ENCODE measurements around the gene GPM6B.

Gene GPM6B

DNA sequence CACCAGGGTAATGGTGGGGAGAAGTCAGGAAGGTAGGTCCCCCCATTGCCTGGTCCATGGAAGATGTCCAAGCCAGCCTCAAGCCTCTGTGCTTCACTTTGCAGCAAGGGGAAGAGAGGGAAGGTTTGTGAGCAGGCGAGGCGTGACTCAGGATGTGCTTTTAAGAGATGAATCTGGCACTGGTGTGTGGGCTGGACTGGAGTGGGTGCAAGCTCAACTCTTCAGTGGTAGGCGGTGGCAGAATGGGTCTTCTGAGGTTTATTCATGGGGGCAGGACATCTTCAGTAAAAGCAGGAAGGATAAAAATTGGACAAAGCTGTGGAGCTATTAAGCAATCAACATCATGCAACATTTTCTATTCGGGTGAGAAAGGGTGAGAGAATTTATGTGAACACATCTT, 19.4 kb downstream of the GPM6B start:
- no peak overlapping the region for H3K27ac Mint-ChIP-seq
- peaks cover 4% of the 10 kb centered on the region for H3K27me3 Mint-ChIP-seq
- no peaks in the 10 kb centered on the region for H3K36me3 Mint-ChIP-seq
- CTCF ChIA-PET, result no interaction called here
- no peaks in the 10 kb centered on the region for H3K9me3 Mint-ChIP-seq
- no peak for DNase-seq
- no peaks in the 10 kb centered on the region for H3K4me1 Mint-ChIP-seq
- no peak overlapping the region for H3K4me3 Mint-ChIP-seq

DNA sequence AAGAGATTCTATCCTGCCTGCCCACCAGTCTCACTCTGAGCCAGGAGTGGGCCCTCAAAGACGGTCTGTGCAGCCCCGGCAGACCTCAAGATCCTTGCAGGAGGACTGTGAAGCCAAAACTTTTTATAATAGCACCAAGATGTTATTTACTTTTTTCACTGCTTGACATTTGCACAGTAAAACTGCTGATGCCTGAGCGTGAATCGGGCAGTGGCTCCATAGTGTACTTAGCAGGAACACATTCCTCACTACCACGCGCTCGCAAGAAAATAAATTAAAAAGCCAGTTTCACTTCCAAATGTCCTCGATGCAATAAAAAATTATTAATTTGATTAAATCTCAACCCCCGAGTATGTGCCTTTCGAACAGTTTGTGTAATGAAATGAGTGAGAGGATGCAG, 22.5 kb downstream of the GPM6B start:
- H3K36me3 Mint-ChIP-seq, result no peaks in the 10 kb centered on the region
- no peaks in the 10 kb centered on the region for H3K9me3 Mint-ChIP-seq
- CTCF ChIA-PET, result no interaction called here
- H3K27me3 Mint-ChIP-seq, result peaks cover 4% of the 10 kb centered on the region
- H3K27ac Mint-ChIP-seq, result no peak overlapping the region
- DNase-seq, result no peak
- H3K4me1 Mint-ChIP-seq, result no peaks in the 10 kb centered on the region
- H3K4me3 Mint-ChIP-seq, result no peak overlapping the region

DNA sequence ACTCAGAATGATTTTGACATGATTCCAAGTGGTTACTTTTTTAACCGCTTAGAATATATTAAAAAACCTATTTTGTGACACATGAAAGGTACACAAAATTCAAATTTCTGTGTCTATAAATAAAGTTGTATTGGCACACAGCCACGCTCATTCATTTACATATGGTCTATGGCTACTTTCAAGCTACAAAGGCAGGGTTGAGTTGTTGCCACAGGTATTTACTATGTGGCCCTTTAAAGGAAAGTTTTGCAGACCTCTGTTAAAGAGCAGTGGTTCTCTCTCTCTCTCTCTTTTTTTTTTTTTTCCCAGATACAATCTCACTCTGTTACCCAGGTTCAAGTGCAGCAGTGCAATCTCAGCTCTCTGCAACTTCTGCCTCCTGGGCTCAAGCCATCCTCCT, 23.0 kb downstream of the GPM6B start:
- Mint-ChIP-seq H3K4me3 (no peak overlapping the region), H3K9me3 (no peaks in the 10 kb centered on the region), H3K27ac (no peak overlapping the region), H3K4me1 (no peaks in the 10 kb centered on the region), H3K36me3 (no peaks in the 10 kb centered on the region), H3K27me3 (peaks cover 4% of the 10 kb centered on the region)
- no peak for DNase-seq
- CTCF ChIA-PET, result no interaction called here

DNA sequence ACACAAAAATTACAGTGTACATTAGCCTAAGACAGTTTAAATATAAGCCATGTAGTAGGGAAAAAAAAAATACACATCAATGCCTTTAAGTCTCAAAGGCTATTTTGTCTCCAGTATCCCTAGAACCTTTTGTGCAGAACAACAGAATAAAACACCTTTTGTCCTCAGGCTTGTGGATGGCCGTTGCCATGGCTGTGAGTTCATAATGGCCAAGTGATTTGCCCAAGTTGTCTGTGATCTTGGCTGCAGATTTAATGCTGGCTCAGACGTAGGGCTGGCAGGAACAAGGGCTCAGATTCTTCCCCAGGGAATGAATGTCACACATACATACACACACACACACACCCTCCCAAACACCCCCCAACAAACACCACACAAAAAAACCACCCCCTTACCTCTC, 25.3 kb downstream of the GPM6B start:
- no peak for DNase-seq
- H3K27me3 Mint-ChIP-seq, result peaks cover 4% of the 10 kb centered on the region
- no peaks in the 10 kb centered on the region for H3K4me1 Mint-ChIP-seq
- H3K9me3 Mint-ChIP-seq, result no peaks in the 10 kb centered on the region
- H3K27ac Mint-ChIP-seq, result no peak overlapping the region
- H3K4me3 Mint-ChIP-seq, result no peak overlapping the region
- CTCF ChIA-PET, result no interaction called here
- H3K36me3 Mint-ChIP-seq, result no peaks in the 10 kb centered on the region

DNA sequence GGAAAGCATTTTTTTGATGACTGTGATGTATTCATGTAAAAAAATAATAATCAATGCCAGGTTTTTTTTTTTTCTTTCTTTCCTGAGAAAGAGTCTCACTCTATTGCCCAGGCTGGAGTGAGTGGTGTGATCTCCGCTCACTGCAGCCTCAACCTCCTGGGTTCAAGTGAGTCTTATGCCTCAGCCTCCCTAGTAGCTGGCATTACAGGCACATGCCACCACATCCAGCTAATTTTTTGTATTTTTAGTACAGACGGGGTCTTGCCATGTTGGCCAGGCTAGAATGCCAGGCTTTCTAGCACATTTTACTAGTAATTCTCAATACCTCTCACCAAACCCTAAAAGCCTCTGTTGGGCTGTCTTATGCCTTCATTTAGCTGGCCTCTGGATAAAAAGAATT, 25.7 kb downstream of the GPM6B start:
- Mint-ChIP-seq H3K4me1 (no peaks in the 10 kb centered on the region), H3K36me3 (no peaks in the 10 kb centered on the region), H3K27me3 (peaks cover 4% of the 10 kb centered on the region), H3K27ac (no peak overlapping the region), H3K9me3 (no peaks in the 10 kb centered on the region), H3K4me3 (no peak overlapping the region)
- DNase-seq, result no peak
- CTCF ChIA-PET, result interaction anchor here (0.6 kb wide), 1 partner anchor 687 kb away, joined by 3 read pairs; no protein-coding TSS in a partner anchor

DNA sequence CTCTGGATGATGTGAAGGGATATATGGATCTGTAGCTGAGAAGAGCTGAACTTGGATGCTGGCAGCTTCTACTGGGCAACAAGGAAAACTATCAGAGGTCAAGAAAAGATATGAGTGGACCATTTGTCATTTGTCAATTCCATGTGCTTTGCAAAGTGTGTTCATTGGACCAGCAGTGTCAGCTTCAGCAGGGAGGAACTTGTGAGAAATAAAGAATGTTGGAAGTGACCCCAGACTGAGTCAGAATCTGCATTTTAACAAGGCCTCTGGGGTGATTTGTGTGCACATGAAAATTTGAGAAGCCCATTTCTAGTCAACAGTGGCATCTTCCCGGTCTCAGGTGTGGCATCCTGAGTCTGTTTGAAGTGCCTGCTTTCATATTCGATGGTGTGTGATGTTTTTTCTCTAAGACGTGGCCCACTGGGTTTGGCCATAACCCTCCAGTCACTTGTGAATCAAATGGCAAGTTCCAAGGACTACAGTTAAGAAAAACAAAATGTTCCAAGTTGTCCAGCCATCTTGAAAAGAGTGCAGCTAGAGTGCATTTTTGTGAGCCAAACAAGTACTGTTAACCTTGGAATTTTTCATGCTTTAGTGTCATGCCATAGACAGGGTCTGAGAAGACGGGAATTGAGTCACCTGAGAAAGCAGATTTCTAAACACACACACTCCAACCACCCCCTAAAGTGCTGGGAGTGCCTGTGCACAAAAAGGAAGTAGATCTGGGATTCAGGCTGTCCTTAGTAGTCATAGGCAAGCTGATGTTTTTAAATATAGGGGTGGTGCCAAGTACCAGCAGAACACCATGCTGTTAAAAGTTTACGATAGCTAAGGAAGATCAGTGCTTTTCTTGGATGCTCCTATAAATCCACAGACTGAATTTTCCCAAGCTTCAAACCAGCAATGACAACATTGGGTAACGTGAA, 26.4 kb downstream of the GPM6B start:
- Mint-ChIP-seq H3K9me3 (no peaks in the 10 kb centered on the region), H3K4me1 (no peaks in the 10 kb centered on the region), H3K36me3 (no peaks in the 10 kb centered on the region), H3K27me3 (peaks cover 4% of the 10 kb centered on the region), H3K4me3 (no peak overlapping the region), H3K27ac (no peak overlapping the region)
- DNase-seq, result no peak
- CTCF ChIA-PET, result interaction anchor here (0.6 kb wide), 1 partner anchor 687 kb away, joined by 3 read pairs; no protein-coding TSS in a partner anchor

DNA sequence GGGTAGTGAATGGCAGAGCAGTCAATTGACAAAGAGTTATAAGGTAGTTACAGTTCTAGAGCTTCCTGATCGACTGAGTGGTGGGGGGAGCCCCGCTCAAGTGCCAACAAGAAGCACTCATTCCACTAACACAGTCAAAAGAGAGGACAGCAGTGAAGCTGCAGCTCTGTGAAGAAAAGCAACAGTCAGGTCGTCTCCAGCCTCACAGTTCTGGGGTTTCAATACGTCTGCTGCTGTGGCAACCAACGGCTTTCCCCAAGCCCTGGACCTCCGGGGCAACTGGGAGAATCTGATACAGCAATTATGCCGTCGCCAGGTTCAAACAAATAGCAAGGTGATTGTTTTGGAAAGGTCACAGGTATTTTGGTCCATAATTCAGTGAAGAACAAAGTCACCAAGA, 30.8 kb downstream of the GPM6B start:
- H3K27ac Mint-ChIP-seq, result no peak overlapping the region
- no peaks in the 10 kb centered on the region for H3K36me3 Mint-ChIP-seq
- no peaks in the 10 kb centered on the region for H3K4me1 Mint-ChIP-seq
- no peak overlapping the region for H3K4me3 Mint-ChIP-seq
- H3K9me3 Mint-ChIP-seq, result no peaks in the 10 kb centered on the region
- CTCF ChIA-PET, result no interaction called here
- no peak for DNase-seq
- no peaks in the 10 kb centered on the region for H3K27me3 Mint-ChIP-seq

DNA sequence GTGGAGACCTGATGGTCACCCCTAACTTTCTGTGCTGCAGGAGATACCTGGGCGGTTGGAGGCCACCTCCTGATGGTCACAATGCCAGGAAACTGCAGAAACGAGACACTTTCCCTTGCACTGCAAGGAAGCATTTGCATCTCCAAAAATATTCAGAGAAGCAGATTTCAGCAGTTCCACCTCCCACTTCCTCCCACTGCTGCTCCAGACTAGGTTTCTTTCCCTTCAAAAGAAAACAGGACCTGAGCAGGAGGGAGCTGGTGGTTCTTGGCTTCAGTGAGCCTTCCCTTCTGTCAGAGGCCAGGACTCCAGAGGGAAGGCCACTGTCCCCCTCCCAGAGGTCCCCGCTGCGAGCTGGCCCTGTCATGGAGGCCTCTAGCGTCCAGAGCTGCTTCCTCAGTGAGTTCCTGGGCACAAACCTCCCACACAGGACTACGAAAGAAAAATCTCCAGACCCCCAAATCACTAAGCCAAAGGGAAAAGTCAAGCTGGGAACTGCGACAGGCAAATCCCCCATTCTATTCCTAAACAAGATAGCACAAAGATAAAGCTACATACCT, 35.9 kb downstream of the GPM6B start:
- CTCF ChIA-PET, result no interaction called here
- no peak overlapping the region for H3K27ac Mint-ChIP-seq
- no peaks in the 10 kb centered on the region for H3K9me3 Mint-ChIP-seq
- H3K36me3 Mint-ChIP-seq, result peaks cover 2% of the 10 kb centered on the region
- H3K27me3 Mint-ChIP-seq, result no peaks in the 10 kb centered on the region
- DNase-seq, result no peak
- H3K4me1 Mint-ChIP-seq, result no peaks in the 10 kb centered on the region
- no peak overlapping the region for H3K4me3 Mint-ChIP-seq

DNA sequence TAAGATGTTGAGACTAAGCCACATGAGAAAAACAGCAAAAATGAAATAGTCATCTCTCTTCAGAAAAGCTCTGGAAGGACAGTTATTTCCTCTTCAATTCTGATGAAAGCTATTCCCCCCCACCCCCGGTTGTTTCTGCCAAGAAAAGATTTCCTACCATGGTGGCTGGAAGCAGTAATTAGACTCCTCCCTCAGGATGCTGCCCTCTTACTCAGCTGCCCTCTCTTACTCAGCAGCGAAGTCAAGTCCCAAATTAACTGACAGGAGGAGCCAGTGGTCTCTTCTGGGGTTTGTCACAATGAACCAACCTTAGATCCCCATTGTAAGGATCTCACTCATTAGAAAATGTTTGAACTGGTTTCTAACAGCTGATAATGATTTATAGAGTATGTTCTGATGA, 38.0 kb downstream of the GPM6B start:
- CTCF ChIA-PET, result no interaction called here
- no peak for DNase-seq
- Mint-ChIP-seq H3K9me3 (no peaks in the 10 kb centered on the region), H3K4me3 (no peak overlapping the region), H3K4me1 (no peaks in the 10 kb centered on the region), H3K27ac (no peak overlapping the region), H3K36me3 (peaks cover 13% of the 10 kb centered on the region), H3K27me3 (no peaks in the 10 kb centered on the region)

DNA sequence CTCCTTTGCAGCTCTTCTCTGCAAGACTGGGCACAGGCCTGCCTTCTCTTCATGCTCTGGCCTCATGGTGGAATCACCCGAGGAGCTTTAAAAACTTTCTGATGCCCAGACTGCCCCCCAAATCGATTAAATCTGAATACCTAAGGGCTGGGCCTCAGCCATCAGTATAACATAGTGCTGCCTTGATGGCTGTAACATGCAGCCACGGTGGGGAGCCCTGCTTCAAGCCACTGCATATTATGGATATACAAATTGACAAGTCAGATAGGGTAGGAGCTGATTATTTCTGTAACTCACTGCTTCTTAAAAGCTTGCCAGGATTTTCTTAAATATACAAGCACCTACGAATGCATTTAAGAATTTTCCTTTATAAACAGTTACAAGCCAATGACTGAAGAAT, 40.5 kb downstream of the GPM6B start:
- H3K36me3 Mint-ChIP-seq, result peaks cover 18% of the 10 kb centered on the region
- no peaks in the 10 kb centered on the region for H3K27me3 Mint-ChIP-seq
- H3K27ac Mint-ChIP-seq, result no peak overlapping the region
- CTCF ChIA-PET, result interaction anchor here (0.8 kb wide), 1 partner anchor 13 kb away, joined by 3 read pairs; no protein-coding TSS in a partner anchor
- no peak overlapping the region for H3K4me3 Mint-ChIP-seq
- no peaks in the 10 kb centered on the region for H3K4me1 Mint-ChIP-seq
- DNase-seq, result no peak
- no peaks in the 10 kb centered on the region for H3K9me3 Mint-ChIP-seq

DNA sequence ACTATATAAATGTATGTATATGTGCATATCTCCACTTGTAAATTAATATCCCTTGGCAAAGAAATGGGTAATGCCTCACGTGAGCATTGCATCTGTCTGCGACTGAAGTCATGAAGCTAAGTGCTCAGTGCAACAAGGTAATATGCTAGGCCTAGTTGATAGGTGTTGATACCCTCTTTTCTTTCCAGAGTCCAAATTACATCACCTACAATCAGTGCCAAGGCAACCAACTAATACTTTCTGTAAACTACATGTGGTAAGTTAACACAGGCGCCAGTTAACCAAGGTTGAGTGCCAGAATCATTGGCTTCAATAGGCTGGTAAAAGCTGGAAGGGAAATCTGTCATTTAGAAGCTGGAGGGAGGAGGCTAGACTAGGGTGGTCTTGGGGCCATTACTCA, 41.1 kb downstream of the GPM6B start:
- Mint-ChIP-seq H3K4me3 (no peak overlapping the region), H3K27ac (no peak overlapping the region), H3K27me3 (no peaks in the 10 kb centered on the region), H3K9me3 (no peaks in the 10 kb centered on the region), H3K4me1 (no peaks in the 10 kb centered on the region), H3K36me3 (peaks cover 18% of the 10 kb centered on the region)
- DNase-seq, result no peak
- CTCF ChIA-PET, result no interaction called here

DNA sequence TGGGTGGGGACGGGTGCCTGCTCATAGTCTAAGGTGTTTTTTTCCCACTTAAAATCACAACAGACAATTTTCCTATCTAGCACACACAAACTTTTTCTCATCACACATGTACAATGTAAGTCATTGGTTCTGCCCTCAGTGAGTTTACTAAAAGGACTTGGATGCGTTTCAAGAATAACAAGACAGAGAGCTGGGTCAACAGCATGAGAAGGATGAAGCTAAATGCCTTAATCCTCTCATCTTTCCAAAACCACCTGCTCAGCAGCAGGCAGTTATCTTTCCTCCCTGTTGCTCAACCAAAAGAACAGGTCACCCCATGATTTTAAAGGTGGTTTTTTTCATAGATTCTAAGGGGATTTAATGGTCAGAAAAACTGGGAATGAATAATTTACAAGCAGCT, 42.2 kb downstream of the GPM6B start:
- no peaks in the 10 kb centered on the region for H3K9me3 Mint-ChIP-seq
- H3K27me3 Mint-ChIP-seq, result no peaks in the 10 kb centered on the region
- no peak overlapping the region for H3K27ac Mint-ChIP-seq
- DNase-seq, result no peak
- CTCF ChIA-PET, result no interaction called here
- no peaks in the 10 kb centered on the region for H3K4me1 Mint-ChIP-seq
- peaks cover 27% of the 10 kb centered on the region for H3K36me3 Mint-ChIP-seq
- no peak overlapping the region for H3K4me3 Mint-ChIP-seq

DNA sequence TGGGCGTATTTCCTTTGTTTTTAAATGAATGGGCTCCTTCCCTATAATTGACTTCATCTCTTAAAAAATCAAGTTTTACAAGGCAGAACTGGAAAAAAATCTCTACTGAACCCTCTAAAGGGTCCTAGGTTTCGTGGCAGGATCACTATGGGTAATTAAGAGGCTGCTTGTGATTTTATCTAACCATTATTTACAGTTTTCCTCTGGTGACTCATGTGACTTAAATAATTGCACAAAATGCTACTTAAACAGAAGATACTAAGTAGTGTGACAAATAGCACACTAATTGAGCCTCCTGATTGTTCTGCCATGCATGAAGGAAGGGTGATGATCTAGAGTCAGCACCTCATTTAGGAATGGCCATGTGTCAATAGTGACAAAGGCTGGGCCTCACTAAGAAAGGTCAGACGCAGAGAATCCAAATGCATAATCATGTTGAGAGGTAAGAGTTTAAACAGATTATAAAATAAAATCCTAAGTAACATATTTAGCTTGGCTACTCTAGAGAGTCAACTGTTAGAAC, 46.8 kb downstream of the GPM6B start:
- peaks cover 52% of the 10 kb centered on the region for H3K36me3 Mint-ChIP-seq
- no peak overlapping the region for H3K4me3 Mint-ChIP-seq
- CTCF ChIA-PET, result no interaction called here
- no peaks in the 10 kb centered on the region for H3K4me1 Mint-ChIP-seq
- no peak for DNase-seq
- no peak overlapping the region for H3K27ac Mint-ChIP-seq
- no peaks in the 10 kb centered on the region for H3K27me3 Mint-ChIP-seq
- H3K9me3 Mint-ChIP-seq, result no peaks in the 10 kb centered on the region

DNA sequence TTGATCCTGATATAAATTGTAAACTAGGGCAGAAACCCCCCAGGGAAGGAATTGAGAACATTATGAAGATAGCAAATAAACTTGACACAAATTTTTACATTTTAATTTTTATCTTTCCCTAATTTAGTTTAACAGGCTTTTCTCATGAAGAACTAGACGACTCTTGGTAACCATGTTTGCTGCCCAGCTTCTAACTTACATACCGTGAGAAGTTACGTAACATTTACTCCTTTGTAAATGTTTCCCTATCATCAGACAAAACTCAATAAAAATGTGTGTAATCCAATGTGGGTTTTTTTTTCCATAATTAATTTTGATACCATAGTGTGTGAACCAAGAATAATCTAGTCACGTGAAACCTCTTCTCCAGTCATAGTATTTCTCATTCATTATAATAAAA, 48.0 kb downstream of the GPM6B start:
- Mint-ChIP-seq H3K9me3 (no peaks in the 10 kb centered on the region), H3K27me3 (no peaks in the 10 kb centered on the region), H3K36me3 (peaks cover 43% of the 10 kb centered on the region), H3K4me3 (no peak overlapping the region), H3K4me1 (no peaks in the 10 kb centered on the region), H3K27ac (no peak overlapping the region)
- DNase-seq, result no peak
- CTCF ChIA-PET, result no interaction called here

DNA sequence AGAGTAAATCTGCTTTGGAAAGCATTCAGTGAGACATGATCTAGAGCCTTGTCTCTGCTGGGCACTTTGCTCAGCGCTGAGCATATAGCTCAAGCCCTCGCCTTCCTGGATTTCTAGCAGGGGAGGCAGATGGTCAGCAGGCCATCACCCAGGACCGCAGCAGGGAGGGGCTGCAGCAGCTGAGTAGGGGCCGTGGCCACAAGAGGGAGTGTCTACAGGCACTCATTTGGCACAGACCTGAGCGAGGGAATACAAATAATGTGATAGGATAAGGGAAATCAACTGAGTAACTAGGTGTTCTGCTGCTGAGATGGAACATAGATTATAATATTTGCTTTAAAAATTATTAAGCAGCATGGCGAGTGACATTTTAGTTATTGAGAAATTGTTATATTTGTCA, 52.1 kb downstream of the GPM6B start:
- CTCF ChIA-PET, result no interaction called here
- H3K9me3 Mint-ChIP-seq, result no peaks in the 10 kb centered on the region
- no peak for DNase-seq
- H3K27ac Mint-ChIP-seq, result no peak overlapping the region
- peaks cover 43% of the 10 kb centered on the region for H3K36me3 Mint-ChIP-seq
- no peaks in the 10 kb centered on the region for H3K4me1 Mint-ChIP-seq
- H3K27me3 Mint-ChIP-seq, result no peaks in the 10 kb centered on the region
- H3K4me3 Mint-ChIP-seq, result no peak overlapping the region
